ENCODE measurements around the gene SWI5. TPM values are rescaled to one million over a fixed set of nuclear protein-coding genes. Genes with fewer than 3 reads are reported as not detected.
"Not testable (repeated sequence)": the region's sequence is repeated elsewhere in the genome, so short reads cannot be mapped to it uniquely, and the experiment has no call there.

Gene SWI5
- total RNA-seq (2014; rRNA removed; shearing (Covaris generic)) = 48.0 and 54.0 TPM in 2 replicates
- polyA plus RNA-seq (2014; cell fraction: nucleus; rRNA removed) = 33.4 and 60.4 TPM in 2 replicates

- peak; percentile 100 for DNase-seq (ENCODE audit: extremely low read depth, low read depth)
These were observed at the start of gene SWI5 for GRCh38 chr9:128276008-128276573. SWI5 (plus strand) TSS chr9:128276276.

GRCh38 chr9:128226412-128226801, 49.7 kb upstream of the SWI5 start:
- DNase-seq (ENCODE audit: extremely low read depth, low read depth) = no peak

DNA sequence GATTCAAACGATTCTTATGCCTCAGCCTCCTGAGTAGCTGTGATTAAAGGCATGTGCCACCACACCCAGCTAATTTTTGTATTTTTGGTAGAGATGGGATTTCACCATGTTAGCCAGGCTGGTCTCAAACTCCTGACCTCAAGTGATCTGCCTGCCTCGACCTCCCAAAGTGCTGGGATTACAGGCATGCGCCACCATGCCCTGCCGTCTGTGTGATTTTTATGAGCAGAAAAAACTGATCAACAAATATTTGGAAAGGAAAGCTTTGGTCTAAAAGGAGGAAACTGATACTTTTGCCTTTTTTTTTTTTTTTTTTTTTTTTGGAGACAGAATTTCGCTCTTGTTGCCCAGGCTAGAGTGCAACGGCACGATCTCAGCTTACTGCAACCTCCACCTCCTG, 45.2 kb upstream of the SWI5 start:
- DNase-seq (ENCODE audit: extremely low read depth, low read depth) = not testable (repeated sequence)

DNA sequence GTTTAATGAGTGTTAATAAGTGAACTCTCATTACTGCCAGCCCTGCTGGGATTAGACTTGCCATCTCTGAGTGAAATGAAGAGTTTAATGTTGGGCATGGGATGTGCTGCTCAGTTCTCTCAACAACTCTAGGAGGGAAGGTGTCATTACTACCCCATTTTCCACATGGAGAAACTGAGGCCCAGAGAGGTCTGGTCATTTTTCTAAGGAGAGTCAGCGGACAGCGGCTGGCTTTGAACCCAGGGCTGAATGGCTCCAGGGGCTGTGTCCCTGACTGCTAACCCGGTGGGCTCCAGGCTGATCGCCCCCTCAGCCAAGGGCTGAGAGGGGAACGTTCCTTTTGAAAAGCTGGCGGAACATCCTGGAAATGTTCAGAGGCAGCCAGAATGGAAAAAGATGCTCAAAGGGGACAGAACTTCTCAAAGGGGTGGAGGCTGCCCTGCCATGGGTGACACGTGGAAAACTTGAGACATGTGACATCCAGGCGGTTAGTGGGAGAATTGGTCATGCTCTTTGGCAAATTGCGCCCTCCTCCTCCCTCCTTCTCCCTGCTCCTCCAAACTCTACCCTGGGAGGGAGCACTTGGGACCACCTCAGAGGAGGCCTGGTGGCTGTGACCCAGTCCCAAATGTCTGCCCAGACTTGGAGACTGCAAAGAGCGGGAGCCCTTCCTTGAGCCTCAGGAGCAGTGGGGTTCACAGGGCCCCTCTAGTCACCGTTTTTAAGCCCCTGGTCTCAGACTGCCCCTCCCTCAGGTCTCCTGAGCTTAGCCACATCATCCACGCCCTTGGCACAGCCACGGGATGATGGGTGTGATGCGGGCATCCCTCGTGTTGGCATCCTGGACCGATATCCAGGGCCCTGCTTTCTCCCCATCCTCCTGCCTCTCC, 44.2 kb upstream of the SWI5 start:
- DNase-seq (ENCODE audit: extremely low read depth, low read depth) = no peak

DNA sequence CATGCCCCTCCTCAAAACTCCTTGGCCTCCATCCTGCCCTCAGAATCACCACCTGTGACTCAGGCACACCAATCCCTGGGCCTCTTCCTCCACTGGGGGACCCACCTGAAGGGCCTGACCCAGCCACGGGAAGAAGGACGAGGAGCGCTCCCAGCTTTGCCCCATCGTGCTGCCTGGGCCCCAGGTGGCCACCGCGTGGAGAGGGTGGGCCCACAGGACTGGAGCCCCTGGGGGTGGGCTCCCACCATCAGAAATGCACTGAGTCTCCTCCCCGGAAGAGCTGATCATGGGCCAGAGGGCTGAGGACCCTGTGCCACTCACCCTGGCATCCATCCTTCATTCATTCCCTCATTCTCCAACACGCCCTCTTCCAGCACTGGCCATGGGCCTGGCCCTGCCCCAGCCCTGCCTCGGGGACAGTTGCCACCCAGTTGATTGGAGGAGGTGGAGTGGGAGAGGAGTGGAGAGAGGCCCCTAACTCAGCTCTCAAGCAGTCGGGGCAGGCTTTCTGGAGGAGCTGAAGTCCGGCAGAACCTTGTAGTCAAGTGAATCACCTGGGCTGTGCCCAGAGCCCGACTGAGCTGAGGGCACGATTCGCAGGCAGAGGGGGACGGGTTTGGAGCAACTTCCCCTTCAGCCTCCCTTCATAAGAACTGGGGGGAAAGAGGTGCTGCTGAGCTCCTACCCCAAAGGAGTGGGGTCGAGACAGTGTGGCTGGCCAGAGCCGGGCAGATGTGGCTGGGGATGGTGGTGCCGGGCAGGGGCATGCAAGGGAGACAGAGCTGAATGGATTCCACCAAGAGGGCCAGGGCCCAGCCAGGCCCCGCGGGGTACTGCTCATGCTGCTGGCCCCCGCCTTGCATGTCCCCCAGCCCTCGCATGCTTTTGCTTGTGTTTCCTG, 43.3 kb upstream of the SWI5 start:
- DNase-seq (ENCODE audit: extremely low read depth, low read depth) = no peak

DNA sequence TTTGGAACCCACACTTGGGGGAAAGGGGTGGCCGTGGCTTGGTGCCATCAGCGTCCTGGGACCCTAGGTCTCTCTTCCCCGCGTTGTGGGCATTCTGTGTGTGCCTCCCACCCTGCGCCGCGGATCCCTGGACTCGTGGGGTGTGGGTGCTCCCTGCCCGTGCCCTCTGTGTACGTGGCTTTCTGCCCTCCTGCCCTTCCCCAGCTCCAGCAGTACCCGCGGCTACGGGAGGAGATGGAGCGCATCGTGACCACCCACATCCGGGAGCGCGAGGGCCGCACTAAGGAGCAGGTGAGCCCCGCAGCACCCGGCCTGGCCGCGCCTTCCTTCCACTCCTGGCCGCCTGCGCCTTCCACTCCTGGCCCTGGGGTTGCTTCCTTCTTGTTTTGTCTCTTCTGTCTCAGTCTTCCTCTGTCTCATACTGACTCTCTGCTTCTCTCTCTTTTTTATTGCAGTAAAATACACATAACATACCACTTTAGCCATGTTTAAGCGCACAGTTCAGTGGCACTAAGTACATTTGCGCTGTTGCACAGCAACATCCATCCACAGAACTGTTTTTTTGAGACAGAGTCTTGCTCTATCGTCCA, 42.2 kb upstream of the SWI5 start:
- DNase-seq (ENCODE audit: extremely low read depth, low read depth) = no peak

GRCh38 chr9:128242124-128242523, 34.0 kb upstream of the SWI5 start:
- DNase-seq (ENCODE audit: extremely low read depth, low read depth) = no peak

- no peak for DNase-seq (ENCODE audit: extremely low read depth, low read depth)
These were observed 33.3 kb upstream of the SWI5 start for GRCh38 chr9:128242828-128243214.

DNA sequence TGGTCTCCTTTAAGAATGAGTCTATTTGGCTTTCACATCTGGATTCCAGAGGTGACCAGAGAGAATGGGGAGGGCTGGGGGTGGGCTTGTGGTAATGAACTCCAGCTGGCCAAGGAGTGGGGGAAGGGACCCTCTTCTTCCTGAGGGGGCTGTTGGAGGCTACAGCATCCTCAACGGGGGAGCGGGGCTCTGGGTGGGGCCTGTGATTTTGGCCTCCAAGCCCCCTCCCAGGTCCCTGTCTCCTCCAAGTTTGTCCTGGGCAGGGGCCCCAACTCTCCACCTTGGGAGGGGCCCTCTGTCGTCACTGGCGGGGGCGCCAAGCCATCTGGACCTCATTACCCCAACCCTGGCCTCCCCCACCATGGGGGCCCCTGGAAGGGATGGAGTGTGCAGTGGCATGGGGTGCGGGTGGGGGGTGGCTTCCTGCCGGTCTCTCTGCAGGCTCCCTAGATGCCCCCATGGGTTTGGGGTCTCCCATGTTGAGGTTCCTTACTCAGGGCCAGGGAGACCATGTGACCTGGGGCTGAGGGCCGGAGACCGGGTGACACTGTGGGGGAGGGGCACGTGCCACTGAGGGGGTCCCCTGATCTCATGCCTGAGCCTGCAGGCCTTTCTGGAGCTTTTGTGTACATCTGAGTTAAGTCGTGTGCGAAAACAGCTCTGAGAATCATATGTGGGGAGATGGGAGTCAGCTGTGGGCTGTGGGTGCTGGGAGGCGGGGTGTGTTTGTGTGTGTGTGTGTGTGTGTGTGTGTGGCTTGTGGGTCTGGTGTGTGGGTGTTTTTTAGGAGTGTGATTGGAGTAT, 32.7 kb upstream of the SWI5 start:
- DNase-seq (ENCODE audit: extremely low read depth, low read depth) = no peak

DNA sequence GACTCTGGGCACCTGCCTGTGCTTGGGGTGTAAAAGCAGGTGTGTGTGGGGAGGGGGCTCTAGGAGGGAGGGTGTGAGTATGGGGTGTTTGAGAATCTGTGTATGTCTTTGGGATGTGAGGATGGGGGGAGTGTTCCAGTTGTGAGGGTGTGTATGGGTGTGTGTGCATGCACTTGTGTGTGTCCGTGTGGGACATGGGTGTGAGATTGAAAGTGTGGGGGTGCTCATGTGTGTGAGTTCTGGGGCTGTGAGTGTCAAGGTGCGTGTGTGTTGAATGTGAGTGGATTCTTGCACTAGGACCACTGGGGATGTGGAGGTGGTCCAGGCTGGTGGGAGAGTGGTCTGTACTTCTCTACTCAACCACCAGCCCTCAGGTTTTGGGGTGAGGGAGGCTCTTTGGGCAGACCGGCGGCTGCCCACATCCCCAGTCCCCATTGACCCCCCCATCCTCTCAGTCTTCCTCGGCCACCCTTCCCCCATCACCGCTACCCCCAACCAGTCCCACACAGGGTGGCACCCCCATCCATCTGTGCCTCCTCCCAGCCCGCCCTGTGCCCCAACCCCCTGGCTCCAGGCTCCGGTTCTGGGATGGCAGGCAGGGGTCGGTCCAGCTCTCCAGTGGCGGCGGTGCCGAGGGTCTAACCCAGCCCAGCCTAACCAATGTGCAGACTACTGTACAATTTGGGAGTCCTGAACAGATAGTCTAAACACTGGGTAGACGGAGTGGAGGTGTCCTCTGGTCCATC, 31.8 kb upstream of the SWI5 start:
- no peak for DNase-seq (ENCODE audit: extremely low read depth, low read depth)

DNA sequence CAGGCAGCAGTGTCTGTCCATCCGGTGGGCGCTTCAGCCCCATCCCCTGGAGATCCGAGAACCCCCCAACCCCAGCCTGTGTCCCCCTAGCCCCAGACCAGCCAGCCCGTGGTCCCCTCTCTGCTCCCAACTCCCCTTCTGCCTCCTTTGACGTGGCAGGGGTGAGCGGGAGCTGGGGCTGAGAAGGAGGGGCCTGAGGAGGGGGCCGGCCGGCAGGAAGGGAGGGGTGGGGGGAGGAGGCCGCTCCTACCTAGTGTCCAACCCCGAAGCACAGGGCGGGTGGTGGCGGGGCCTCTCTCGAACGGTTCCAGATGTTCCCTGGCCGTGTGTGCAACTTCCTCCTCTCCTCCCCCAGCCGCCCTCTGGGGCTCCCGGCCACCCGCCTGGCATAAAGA, 31.2 kb upstream of the SWI5 start:
- DNase-seq (ENCODE audit: extremely low read depth, low read depth) = no peak

GRCh38 chr9:128245421-128246151, 30.5 kb upstream of the SWI5 start:
- no peak for DNase-seq (ENCODE audit: extremely low read depth, low read depth)

GRCh38 chr9:128246471-128246870, 29.6 kb upstream of the SWI5 start:
- DNase-seq (ENCODE audit: extremely low read depth, low read depth) = no peak

GRCh38 chr9:128247226-128247803, 28.8 kb upstream of the SWI5 start:
- DNase-seq (ENCODE audit: extremely low read depth, low read depth) = no peak

- DNase-seq (ENCODE audit: extremely low read depth, low read depth) = no peak
These were observed 26.5 kb upstream of the SWI5 start for GRCh38 chr9:128249558-128249907.

DNA sequence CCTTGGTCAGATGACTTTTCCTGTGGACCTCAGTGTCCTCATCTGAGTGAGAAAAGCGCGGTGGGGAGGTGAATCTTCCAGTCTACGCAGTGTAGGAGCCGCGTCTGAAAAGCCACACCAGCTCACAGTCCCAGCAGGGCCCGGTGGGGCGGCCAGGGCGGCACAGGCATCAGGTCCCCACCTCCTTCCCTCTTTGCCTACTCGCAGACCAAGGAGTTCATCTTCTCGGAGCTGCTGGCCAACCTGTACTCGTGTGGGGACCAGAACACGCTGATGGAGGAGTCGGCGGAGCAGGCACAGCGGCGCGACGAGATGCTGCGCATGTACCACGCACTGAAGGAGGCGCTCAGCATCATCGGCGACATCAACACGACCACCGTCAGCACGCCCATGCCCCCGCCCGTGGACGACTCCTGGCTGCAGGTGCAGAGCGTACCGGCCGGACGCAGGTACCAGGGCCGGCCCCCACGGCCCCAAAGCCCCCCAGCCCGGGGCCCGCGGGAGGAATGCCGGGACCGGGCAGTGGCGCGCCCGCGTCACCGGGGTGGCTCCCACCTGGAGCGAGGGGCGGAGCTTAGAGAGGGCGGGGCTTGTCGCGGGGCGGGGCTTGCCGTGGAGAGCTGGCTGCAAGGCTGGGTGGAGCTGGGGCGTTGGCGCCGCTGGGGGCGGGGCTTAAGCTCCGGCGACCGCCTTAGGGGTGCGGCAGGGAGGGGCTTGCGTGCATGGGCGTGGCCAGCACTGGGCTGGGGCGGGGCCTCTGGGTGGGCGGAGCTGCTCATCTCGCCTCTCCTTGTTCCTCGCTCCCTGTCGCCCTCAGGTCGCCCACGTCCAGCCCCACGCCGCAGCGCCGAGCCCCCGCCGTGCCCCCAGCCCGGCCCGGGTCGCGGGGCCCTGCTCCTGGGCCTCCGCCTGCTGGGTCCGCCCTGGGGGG, 25.9 kb upstream of the SWI5 start:
- peak; percentile 80 for DNase-seq (ENCODE audit: extremely low read depth, low read depth)

Measured in NCI-H460 (cell line).